MM.1S (cell line): Measurements from ENCODE around the gene PLA2G15.

Experiments used
- CTCF ChIP-seq: fragments of 300-600 bp; sonication (generic); IDR thresholded peaks from 2 replicates; pipeline ENCODE4 v1.5.1; 2016; ENCODE audit warnings: antibody characterized with exemption, low read length, mixed read lengths
- EZH2 ChIP-seq: fragments of 300-600 bp; sonication (generic); optimal IDR thresholded peaks from 2 replicates; pipeline ENCODE3; 2017; ENCODE audit warnings: low read depth, mild to moderate bottlenecking, antibody characterized with exemption, low read length, mixed read lengths
- EZH2phosphoT487 ChIP-seq: fragments of 300-600 bp; sonication (generic); IDR thresholded peaks from 2 replicates; pipeline ENCODE4 v1.6.1; 2018; ENCODE audit warnings: antibody characterized with exemption, low read length

GRCh38 chr16:68283801-68284598 lies 38.8 kb downstream of the PLA2G15 start:
- TF ChIP-seq CTCF (no peak), EZH2 (no peak), EZH2phosphoT487 (no peak)
